Neural cell (in vitro differentiated cells): Measurements from ENCODE around the gene RCL1. TPM values are rescaled to one million over a fixed set of nuclear protein-coding genes. Genes with fewer than 3 reads are reported as not detected.

ENCODE experiments used
- H2AFZ ChIP-seq: fragments of 200-600, 300-800 bp; sonication (generic), shearing (Covaris generic); 2 replicates; pipeline ENCODE4 v1.6.0; 2014; ENCODE audit warnings: low read depth, mild to moderate bottlenecking, antibody characterized with exemption, low read length, moderate library complexity
- H3F3A ChIP-seq: fragments of 200-600 bp; shearing (Covaris generic); 2 replicates; pipeline ENCODE4 v1.6.1; 2016; ENCODE audit warnings: mild to moderate bottlenecking, moderate library complexity, mixed read lengths, antibody characterized with exemption, low read length; ENCODE audit not compliant: insufficient read depth, poor library complexity, severe bottlenecking
- H3K27ac ChIP-seq: fragments of 200-600, 300-800 bp; sonication (generic), shearing (Covaris generic); 2 replicates; pipeline ENCODE4 v1.5.1; 2014; ENCODE audit warnings: mild to moderate bottlenecking, low read length, moderate library complexity
- H3K27me3 ChIP-seq: fragments of 300-800, 200-600 bp; sonication (generic), shearing (Covaris generic); 2 replicates; pipeline ENCODE4 v1.6.0; 2014; ENCODE audit warnings: mild to moderate bottlenecking, low read depth, low read length, moderate library complexity; ENCODE audit not compliant: insufficient read depth
- H3K36me3 ChIP-seq: fragments of 300-800, 200-600 bp; sonication (generic), shearing (Covaris generic); 2 replicates; pipeline ENCODE4 v1.5.1; 2014; ENCODE audit warnings: mild to moderate bottlenecking, antibody characterized with exemption, low read length, moderate library complexity; ENCODE audit not compliant: insufficient read depth
- H3K4me2 ChIP-seq: fragments of 300-800, 200-600 bp; sonication (generic), shearing (Covaris generic); 2 replicates; pipeline ENCODE4 v1.6.0; 2014; ENCODE audit warnings: mild to moderate bottlenecking, low read length
- H3K4me3 ChIP-seq: fragments of 300-800, 200-600 bp; sonication (generic), shearing (Covaris generic); 2 replicates; pipeline ENCODE4 v1.5.1; 2014; ENCODE audit warnings: mild to moderate bottlenecking, low read length, moderate library complexity
- H3K79me2 ChIP-seq: fragments of 200-600 bp; shearing (Covaris generic); replicated peaks from 2 replicates; pipeline ENCODE4 v1.6.0; 2014; ENCODE audit warnings: mild to moderate bottlenecking, low read length, moderate library complexity; ENCODE audit not compliant: insufficient read depth
- H3K9ac ChIP-seq: fragments of 300-800, 200-600 bp; sonication (generic), shearing (Covaris generic); 2 replicates; pipeline ENCODE4 v1.6.1; 2016; ENCODE audit warnings: mild to moderate bottlenecking, low read length, mixed read lengths
- H3K9me2 ChIP-seq: fragments of 200-600 bp; shearing (Covaris generic); 2 replicates; pipeline ENCODE4 v1.6.1; 2016; ENCODE audit warnings: mild to moderate bottlenecking, low read length, mixed read lengths; ENCODE audit not compliant: insufficient read depth
- H3K9me3 ChIP-seq: fragments of 200-600, 300-800 bp; sonication (generic), shearing (Covaris generic); 2 replicates; pipeline ENCODE4 v1.6.1; 2016; ENCODE audit warnings: mild to moderate bottlenecking, mixed run types, low read length, moderate library complexity, mixed read lengths
- H4K20me1 ChIP-seq: fragments of 200-600 bp; shearing (Covaris generic); 2 replicates; pipeline ENCODE4 v1.6.1; 2016; ENCODE audit warnings: mild to moderate bottlenecking, mixed run types; ENCODE audit not compliant: insufficient read depth
- CTCF ChIP-seq: fragments of 450-650 bp; IDR thresholded peaks from 2 replicates; pipeline ENCODE4 v1.5.1; 2014; ENCODE audit warnings: antibody characterized with exemption, mild to moderate bottlenecking, moderate library complexity; ENCODE audit not compliant: poor library complexity, severe bottlenecking
- EP300 ChIP-seq: fragments of 450-650 bp; conservative IDR thresholded peaks from 2 replicates; pipeline ENCODE4 v1.6.1; 2014; ENCODE audit warnings: antibody characterized with exemption, mild to moderate bottlenecking, moderate library complexity; ENCODE audit not compliant: poor library complexity, severe bottlenecking
- EZH2 ChIP-seq: fragments of 200-600, 300-800 bp; shearing (Covaris generic), sonication (generic); IDR thresholded peaks from 2 replicates; pipeline ENCODE4 v1.6.1; 2014; ENCODE audit warnings: antibody characterized with exemption, low read length, borderline replicate concordance, mild to moderate bottlenecking; ENCODE audit not compliant: insufficient read depth, poor library complexity, severe bottlenecking
- MXI1 ChIP-seq: fragments of 450-650 bp; conservative IDR thresholded peaks from 2 replicates; pipeline ENCODE4 v1.6.1; 2014; ENCODE audit warnings: antibody characterized with exemption, mild to moderate bottlenecking; ENCODE audit not compliant: poor library complexity, severe bottlenecking
- POLR2AphosphoS5 ChIP-seq: IDR thresholded peaks from 2 replicates; pipeline ENCODE4 v1.6.1; 2012
- RAD21 ChIP-seq: fragments of 450-650 bp; conservative IDR thresholded peaks from 2 replicates; pipeline ENCODE4 v1.6.1; 2014; ENCODE audit warnings: antibody characterized with exemption, mild to moderate bottlenecking, moderate library complexity
- REST ChIP-seq: IDR thresholded peaks from 2 replicates; pipeline ENCODE4 v1.6.1; 2012; ENCODE audit warnings: borderline replicate concordance
- SMC3 ChIP-seq: fragments of 450-650 bp; conservative IDR thresholded peaks from 2 replicates; pipeline ENCODE4 v1.6.1; 2014; ENCODE audit warnings: antibody characterized with exemption, mild to moderate bottlenecking, moderate library complexity; ENCODE audit not compliant: poor library complexity
- TAF1 ChIP-seq: IDR thresholded peaks from 2 replicates; pipeline ENCODE4 v1.6.1; 2012; ENCODE audit warnings: low read depth
- polyA plus RNA-seq: library from polyadenylated mRNA; depleted of rRNA; stranded (reverse); fragments of >200 nt; gene quantifications from 2 replicates; pipeline ENCODE4 v1.2.3, GENCODE V29; 2014

Gene RCL1
- polyA plus RNA-seq, 1 donor from 2014 or later: 4.2 TPM

GRCh38 chr9:4801156-4801555 is 8.4 kb downstream of the RCL1 start:
- Histone ChIP-seq H3K4me3 (no peak overlapping the region), H3K27ac (no peak overlapping the region), H2AFZ (no peak overlapping the region), H4K20me1 (no peaks in the 10 kb centered on the region), H3K9me3 (no peaks in the 10 kb centered on the region), H3F3A (no peaks in the 10 kb centered on the region), H3K9me2 (no peaks in the 10 kb centered on the region), H3K9ac (no peak overlapping the region), H3K4me2 (no peak overlapping the region), H3K36me3 (no peaks in the 10 kb centered on the region), H3K27me3 (no peaks in the 10 kb centered on the region), H3K79me2 (peaks cover 15% of the 10 kb centered on the region)
- TF ChIP-seq POLR2AphosphoS5 (no peak), EZH2 (no peak), TAF1 (no peak), EP300 (no peak), SMC3 (no peak), MXI1 (no peak)

- Histone ChIP-seq H3K4me3 (no peak overlapping the region), H3K4me2 (no peak overlapping the region)
Observed at GRCh38 chr9:4803670-4804530, 11.2 kb downstream of the RCL1 start.

More at GRCh38 chr9:4803670-4804530, 11.2 kb downstream of the RCL1 start:
- Histone ChIP-seq H3K9me2 (no peaks in the 10 kb centered on the region), H3K9ac (no peak overlapping the region), H4K20me1 (no peaks in the 10 kb centered on the region), H3K27ac (no peak overlapping the region), H3K9me3 (no peaks in the 10 kb centered on the region), H3K79me2 (peaks cover 12% of the 10 kb centered on the region), H3K36me3 (no peaks in the 10 kb centered on the region), H3F3A (no peaks in the 10 kb centered on the region), H3K27me3 (no peaks in the 10 kb centered on the region), H2AFZ (no peak overlapping the region)
- TF ChIP-seq REST (no peak), EP300 (no peak), POLR2AphosphoS5 (no peak), EZH2 (no peak), MXI1 (no peak), RAD21 (no peak), SMC3 (no peak), TAF1 (no peak), CTCF (no peak)
